Prostate gland (tissue), 2 donors: ENCODE results near the gene INTU.

Experiments used
- CTCF ChIP-seq, 4 experiments: fragments of 200-600 bp in 2 of 4; fragments of 450-650 bp in 2 of 4; sonication (generic) in 2 of 4; IDR thresholded peaks; 1 replicate in 3 of 4; 2 replicates in 1 of 4; pipeline ENCODE4 v1.5.1; 2016 to 2019; ENCODE audit warnings: antibody characterized with exemption in 4 of 4, mild to moderate bottlenecking in 2 of 4, moderate library complexity in 2 of 4
- POLR2A ChIP-seq: fragments of 450-650 bp; IDR thresholded peaks from one replicate; pipeline ENCODE4 v1.6.1; 2016; ENCODE audit warnings: antibody characterized with exemption, mild to moderate bottlenecking
- POLR2AphosphoS5 ChIP-seq: sonication (generic); formaldehyde crosslinking; IDR thresholded peaks from one replicate; pipeline ENCODE4 v1.6.1; 2017; ENCODE audit warnings: antibody characterized with exemption

GRCh38 chr4:127772769-127773671 lies 140.3 kb downstream of the INTU start:
- TF ChIP-seq POLR2A (no peak), CTCF (IDR thresholded peaks at IDR 0.05) (no peak), POLR2AphosphoS5 (no peak)
